Prostate gland (tissue), 2 donors: ENCODE data around the gene CHRNA4. TPM values are rescaled to one million over a fixed set of nuclear protein-coding genes. Genes with fewer than 3 reads are reported as not detected.
"Not testable (repeated sequence)": the region's sequence is repeated elsewhere in the genome, so short reads cannot be mapped to it uniquely, and the experiment has no call there.

Experiments used
- DNase-seq: peaks from one replicate; pipeline ENCODE4 v3.0.0-alpha.2; 2019; ENCODE audit warnings: low spot score
- H3K27ac ChIP-seq, 2 donors: fragments of 200-600 bp; sonication (generic); 2 replicates each; pipeline ENCODE4 v1.5.1; 2017 to 2019
- H3K27me3 ChIP-seq: fragments of 200-600 bp; sonication (generic); replicated peaks from 2 replicates; pipeline ENCODE4 v1.5.1; 2019; ENCODE audit not compliant: insufficient read depth
- H3K36me3 ChIP-seq, 2 donors: fragments of 200-600 bp; sonication (generic); 1 replicate in 1 of 2; 2 replicates in 1 of 2; pipeline versions ENCODE4 v1.5.1 to v1.8.1; 2017 to 2019
- H3K4me1 ChIP-seq: fragments of 200-600 bp; sonication (generic); replicated peaks from 2 replicates; pipeline ENCODE4 v1.5.1; 2019
- H3K4me3 ChIP-seq, 2 donors: fragments of 200-600 bp; sonication (generic); 2 replicates each; pipeline ENCODE4 v1.5.1; 2017 to 2019
- H3K9me3 ChIP-seq: fragments of 200-600 bp; sonication (generic); 2 replicates; pipeline ENCODE4 v1.5.1; 2017
- CTCF ChIP-seq, 4 experiments: fragments of 200-600 bp in 2 of 4; fragments of 450-650 bp in 2 of 4; sonication (generic) in 2 of 4; IDR thresholded peaks; 1 replicate in 3 of 4; 2 replicates in 1 of 4; pipeline ENCODE4 v1.5.1; 2016 to 2019; ENCODE audit warnings: antibody characterized with exemption in 4 of 4, mild to moderate bottlenecking in 2 of 4, moderate library complexity in 2 of 4
- POLR2A ChIP-seq: fragments of 450-650 bp; IDR thresholded peaks from one replicate; pipeline ENCODE4 v1.6.1; 2016; ENCODE audit warnings: antibody characterized with exemption, mild to moderate bottlenecking
- POLR2AphosphoS5 ChIP-seq: sonication (generic); formaldehyde crosslinking; IDR thresholded peaks from one replicate; pipeline ENCODE4 v1.6.1; 2017; ENCODE audit warnings: antibody characterized with exemption
- WGBS: methylation state at CpG from one replicate; pipeline ENCODE4 v1.1.5; 2018; 5-methylcytosine and 5-hydroxymethylcytosine counted together
- intact Hi-C: fragments of 100-400 bp; cut with DNase I; formaldehyde crosslinking; loops from one replicate; pipeline ENCODE4 v1.14.2; 2022
- total RNA-seq, 2 donors: library from RNA; depleted of rRNA; stranded (reverse); fragments of >200 nt; gene quantifications; one replicate each; pipeline ENCODE4 v1.1.0, GENCODE V29; 2016

CHRNA4 gene
- total RNA-seq, 2 donors from 2014 or later: 7.2 TPM; not detected in 1

GRCh38 chr20:63382551-63383300, 21.6 kb upstream of the CHRNA4 start:
- TF ChIP-seq CTCF (IDR thresholded peaks at IDR 0.05): no peak
- TF ChIP-seq POLR2A: no peak
- no peak for TF ChIP-seq POLR2AphosphoS5
- H3K27me3 ChIP-seq: peaks cover 14% of the 10 kb centered on the region
- intact Hi-C loops: no loop called here
- no peak for DNase-seq
- H3K4me3 ChIP-seq: no peak overlapping the region
- WGBS: 60% methylated on average over 17 of the region's 17 CpGs
- H3K27ac ChIP-seq: no peak overlapping the region
- no peaks in the 10 kb centered on the region for H3K36me3 ChIP-seq
- no peaks in the 10 kb centered on the region for H3K4me1 ChIP-seq
- no peaks in the 10 kb centered on the region for H3K9me3 ChIP-seq

DNA sequence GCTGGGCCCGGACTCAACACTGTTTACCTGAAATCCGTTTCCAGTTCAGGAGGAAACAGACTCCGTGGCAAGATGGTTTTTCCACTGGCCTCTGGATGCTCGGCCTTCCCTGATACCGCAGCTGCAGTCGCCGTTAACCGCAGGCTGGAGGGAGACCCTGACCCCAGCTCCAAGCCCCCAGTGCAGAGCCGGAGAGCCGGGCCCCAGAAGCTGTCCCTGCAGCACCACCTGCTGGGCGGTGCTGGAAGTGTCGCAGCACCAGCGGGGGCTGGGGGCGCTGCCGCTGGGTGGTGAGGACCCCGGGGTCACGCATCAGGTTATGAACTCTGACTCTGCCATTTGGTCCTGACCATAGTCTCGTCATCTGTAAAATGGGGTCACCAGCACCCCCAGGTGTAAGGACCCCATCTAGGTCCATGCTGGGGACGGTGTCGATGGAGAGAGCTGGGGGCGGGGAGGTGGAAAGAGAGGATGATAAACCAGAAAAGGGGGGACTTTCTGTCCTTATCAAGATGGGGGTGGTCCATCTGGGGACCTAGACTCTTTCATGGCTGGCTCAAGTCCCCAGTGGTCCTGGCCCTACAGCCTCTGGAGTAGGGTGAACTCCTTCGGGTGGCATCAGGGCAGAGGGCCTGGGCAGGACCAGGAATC, 20.8 kb upstream of the CHRNA4 start:
- no peak for DNase-seq
- intact Hi-C loops: loop anchor here (2.0 kb wide), 1 partner anchor 71 kb away; no protein-coding TSS in a partner anchor
- WGBS: 25% methylated on average over 19 of the region's 22 CpGs

DNA sequence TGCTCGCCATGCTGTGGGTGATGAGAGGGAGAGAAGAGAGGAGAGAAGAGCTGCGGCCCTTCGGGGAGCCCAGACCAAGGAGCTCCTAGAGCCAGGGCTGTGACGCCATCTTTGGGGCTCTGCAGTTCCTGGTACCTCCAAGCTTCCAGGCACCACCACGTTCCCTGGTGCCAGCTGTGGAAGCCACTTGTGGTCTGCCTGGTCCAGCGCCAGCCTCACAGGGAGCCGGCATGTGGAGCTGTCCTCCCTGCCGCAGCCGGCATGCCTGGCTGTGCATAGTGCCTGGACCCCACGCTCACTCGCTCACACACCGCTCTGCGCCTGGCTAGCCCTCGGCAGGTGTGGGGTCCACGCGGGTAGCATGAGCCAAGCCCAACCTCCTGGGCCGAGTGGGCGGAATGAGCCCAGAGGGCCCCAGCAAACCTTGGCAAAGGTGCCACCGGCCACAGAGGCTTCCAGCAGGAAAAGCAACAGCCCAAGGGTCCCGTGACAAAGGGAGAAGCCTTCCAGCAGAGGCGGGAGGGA, 19.3 kb upstream of the CHRNA4 start:
- H3K36me3 ChIP-seq: no peaks in the 10 kb centered on the region
- H3K4me1 ChIP-seq: no peaks in the 10 kb centered on the region
- TF ChIP-seq POLR2A (no peak), CTCF (IDR thresholded peaks at IDR 0.05) (no peak), POLR2AphosphoS5 (no peak)
- H3K27ac ChIP-seq: no peak overlapping the region
- H3K27me3 ChIP-seq: peaks cover 26% of the 10 kb centered on the region
- 96% methylated on average over 15 of the region's 21 CpGs for WGBS
- DNase-seq: no peak
- H3K4me3 ChIP-seq: no peak overlapping the region
- H3K9me3 ChIP-seq: no peaks in the 10 kb centered on the region
- intact Hi-C loops: loop anchor here (2.0 kb wide), 1 partner anchor 70 kb away; no protein-coding TSS in a partner anchor

More for the DNA sequence above, 20.8 kb upstream of the CHRNA4 start:
- Histone ChIP-seq H3K27me3 (peaks cover 19% of the 10 kb centered on the region), H3K27ac (no peak overlapping the region), H3K36me3 (no peaks in the 10 kb centered on the region), H3K9me3 (no peaks in the 10 kb centered on the region), H3K4me1 (no peaks in the 10 kb centered on the region), H3K4me3 (no peak overlapping the region)
- TF ChIP-seq CTCF (IDR thresholded peaks at IDR 0.05) (peak; percentile 84 to 90 (median 88)), POLR2A (no peak), POLR2AphosphoS5 (no peak)

DNA sequence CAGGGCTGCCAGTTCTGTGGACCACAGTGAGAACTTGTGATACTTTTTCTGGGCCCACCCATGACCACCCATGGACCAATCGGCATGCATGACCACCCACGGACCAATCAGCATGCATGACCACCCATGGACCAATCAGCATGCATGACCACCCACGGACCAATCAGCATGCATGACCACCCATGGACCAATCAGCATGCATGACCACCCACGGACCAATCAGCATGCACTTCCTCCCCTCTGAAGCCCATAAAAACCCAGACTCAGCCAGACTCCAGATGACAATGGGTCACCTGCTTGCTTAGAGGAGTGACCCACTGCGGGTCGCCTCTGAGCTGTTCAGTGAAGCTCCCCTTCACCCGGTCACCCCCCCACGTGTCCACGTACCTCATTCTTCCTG, 18.7 kb upstream of the CHRNA4 start:
- not testable (repeated sequence) for H3K36me3 ChIP-seq, DNase-seq, H3K4me3 ChIP-seq, H3K27ac ChIP-seq, H3K4me1 ChIP-seq, H3K9me3 ChIP-seq
- intact Hi-C loops: loop anchor here (2.0 kb wide), 1 partner anchor 69 kb away; no protein-coding TSS in a partner anchor
- peaks cover 29% of the 10 kb centered on the region for H3K27me3 ChIP-seq
- WGBS: 85% methylated on average over 9 of the region's 9 CpGs

- Histone ChIP-seq H3K36me3 (no peaks in the 10 kb centered on the region), H3K27me3 (peaks cover 29% of the 10 kb centered on the region), H3K9me3 (no peaks in the 10 kb centered on the region), H3K27ac (no peak overlapping the region), H3K4me3 (no peak overlapping the region), H3K4me1 (no peaks in the 10 kb centered on the region)
- intact Hi-C loops: no loop called here
- no peak for DNase-seq
- WGBS: 74% methylated on average over 10 of the region's 11 CpGs
- TF ChIP-seq POLR2AphosphoS5: no peak
- TF ChIP-seq POLR2A: no peak
- TF ChIP-seq CTCF (IDR thresholded peaks at IDR 0.05): no peak
Measured at GRCh38 chr20:63379296-63379695, 18.1 kb upstream of the CHRNA4 start.
